Liver (tissue), 9 donors: ENCODE data around the gene COL9A1. TPM values are rescaled to one million over a fixed set of nuclear protein-coding genes. Genes with fewer than 3 reads are reported as not detected.

Experiments used
- DNase-seq: peaks from one replicate; pipeline ENCODE4 v3.0.0-alpha.2; 2017; ENCODE audit warnings: low spot score
- H3K27ac ChIP-seq, 2 donors: one replicate each; pipeline ENCODE4 v1.7.0; 2013; ENCODE audit warnings: inconsistent platforms in 2 of 2, low read length in 2 of 2, control low read depth in 1 of 2, low read depth in 1 of 2, mild to moderate bottlenecking in 1 of 2
- H3K27me3 ChIP-seq, 4 donors: one replicate each; pipeline versions ENCODE4 v1.6.1 to v1.7.0; 2013; ENCODE audit warnings: low read length in 3 of 4, inconsistent platforms in 1 of 4, mild to moderate bottlenecking in 1 of 4, moderate library complexity in 1 of 4; ENCODE audit not compliant: control insufficient read depth in 4 of 4, insufficient read depth in 4 of 4
- H3K36me3 ChIP-seq, 4 donors: one replicate each; pipeline versions ENCODE4 v1.6.1 to v1.7.0; 2013; ENCODE audit warnings: low read length in 3 of 4, mild to moderate bottlenecking in 3 of 4, low read depth in 1 of 4, moderate library complexity in 1 of 4; ENCODE audit not compliant: control insufficient read depth in 4 of 4, insufficient read depth in 3 of 4
- H3K4me1 ChIP-seq, 4 donors: one replicate each; pipeline versions ENCODE4 v1.6.1 to v1.7.0; 2013; ENCODE audit warnings: low read length in 3 of 4, mild to moderate bottlenecking in 3 of 4, moderate library complexity in 1 of 4; ENCODE audit not compliant: control insufficient read depth in 4 of 4, insufficient read depth in 4 of 4
- H3K4me3 ChIP-seq, 3 donors: one replicate each; pipeline versions ENCODE4 v1.6.1 to v1.7.0; 2013; ENCODE audit warnings: low read length in 3 of 3, control low read depth in 1 of 3, low read depth in 1 of 3, mild to moderate bottlenecking in 1 of 3
- H3K9ac ChIP-seq, 2 donors: one replicate each; pipeline ENCODE4 v1.7.0; 2013; ENCODE audit warnings: low read length in 2 of 2, mild to moderate bottlenecking in 2 of 2, moderate library complexity in 2 of 2, control low read depth in 1 of 2, low read depth in 1 of 2
- H3K9me3 ChIP-seq, 4 donors: one replicate each; pipeline versions ENCODE4 v1.6.1 to v1.7.0; 2013; ENCODE audit warnings: low read length in 3 of 4; ENCODE audit not compliant: control insufficient read depth in 4 of 4
- ATF3 ChIP-seq: IDR thresholded peaks from 2 replicates; pipeline ENCODE4 v1.6.1; 2016; ENCODE audit warnings: antibody characterized with exemption
- CTCF ChIP-seq: fragments of 150-350 bp; IDR thresholded peaks from 2 replicates; pipeline ENCODE4 v1.5.1; 2017; ENCODE audit warnings: improper control_type of control experiment, low read depth, low read length; ENCODE audit not compliant: missing input control
- EGR1 ChIP-seq, 2 donors: IDR thresholded peaks; 2 replicates each; pipeline ENCODE4 v1.6.1; 2016 to 2018; ENCODE audit warnings: antibody characterized with exemption in 2 of 2, low read depth in 2 of 2
- FOXA1 ChIP-seq: IDR thresholded peaks from 2 replicates; pipeline ENCODE4 v1.6.1; 2016; ENCODE audit warnings: antibody characterized with exemption
- FOXA2 ChIP-seq: IDR thresholded peaks from 2 replicates; pipeline ENCODE4 v1.6.1; 2016; ENCODE audit warnings: antibody characterized with exemption
- GABPA ChIP-seq, 2 donors: IDR thresholded peaks in 1 of 2; conservative IDR thresholded peaks in 1 of 2; 2 replicates each; pipeline ENCODE4 v1.6.1; 2016; ENCODE audit warnings: antibody characterized with exemption in 2 of 2, mild to moderate bottlenecking in 1 of 2, moderate library complexity in 1 of 2
- HNF4G ChIP-seq: IDR thresholded peaks from 2 replicates; pipeline ENCODE4 v1.6.1; 2016; ENCODE audit warnings: antibody characterized with exemption
- JUND ChIP-seq, 2 donors: IDR thresholded peaks; 2 replicates each; pipeline ENCODE4 v1.6.1; 2016; ENCODE audit warnings: antibody characterized with exemption in 2 of 2
- MAX ChIP-seq: IDR thresholded peaks from 2 replicates; pipeline ENCODE4 v1.6.1; 2016; ENCODE audit warnings: antibody characterized with exemption
- NR2F2 ChIP-seq: IDR thresholded peaks from 2 replicates; pipeline ENCODE4 v1.6.1; 2016; ENCODE audit warnings: antibody characterized with exemption
- RAD21 ChIP-seq, 2 donors: IDR thresholded peaks; 2 replicates each; pipeline ENCODE4 v1.6.1; 2016; ENCODE audit warnings: antibody characterized with exemption in 2 of 2, mild to moderate bottlenecking in 2 of 2
- REST ChIP-seq: IDR thresholded peaks from 2 replicates; pipeline ENCODE4 v1.6.1; 2016; ENCODE audit warnings: antibody characterized with exemption, mild to moderate bottlenecking
- RXRA ChIP-seq, 2 donors: IDR thresholded peaks; 2 replicates each; pipeline ENCODE4 v1.6.1; 2017 to 2018; ENCODE audit warnings: antibody characterized with exemption in 2 of 2, mild to moderate bottlenecking in 1 of 2
- SP1 ChIP-seq: IDR thresholded peaks from 2 replicates; pipeline ENCODE4 v1.6.1; 2018; ENCODE audit warnings: antibody characterized with exemption, mild to moderate bottlenecking
- TAF1 ChIP-seq: conservative IDR thresholded peaks from 2 replicates; pipeline ENCODE4 v1.6.1; 2016; ENCODE audit warnings: antibody characterized with exemption, mild to moderate bottlenecking
- YY1 ChIP-seq: IDR thresholded peaks from 2 replicates; pipeline ENCODE4 v1.6.1; 2016; ENCODE audit warnings: antibody characterized with exemption, mild to moderate bottlenecking
- ZBTB33 ChIP-seq: IDR thresholded peaks from 2 replicates; pipeline ENCODE4 v1.6.1; 2016; ENCODE audit warnings: antibody characterized with exemption
- WGBS: extraction: QIAGEN DNeasy Blood & Tissue Kit; methylation state at CpG from one replicate; pipeline ENCODE4 v1.1.7; 2013; 5-methylcytosine and 5-hydroxymethylcytosine counted together
- polyA plus RNA-seq, 2 donors: library from polyadenylated mRNA; stranded (reverse) in 1 of 2; unstranded in 1 of 2; fragments of 200-250 nt in 1 of 2; fragments of >200 nt in 1 of 2; fragmentation: Nextera tagmentation in 1 of 2; extraction: Ambion mirVana in 1 of 2; gene quantifications; one replicate each; pipeline versions ENCODE4 v1.2.1 to v1.2.3, GENCODE V29; 2013 to 2015
- total RNA-seq, 2 donors: library from RNA; depleted of rRNA; stranded (reverse); fragments of >200 nt; gene quantifications; one replicate each; pipeline ENCODE4 v1.2.3, GENCODE V29; 2014
- donor health status: healthy.
- donor health status: healthy.
- donor health status: healthy.
- donor health status: healthy.
- donor health status: healthy.

COL9A1 gene
- total and polyA plus RNA-seq, 4 donors, result 0.01 to 1.4 TPM; not detected in 2

- DNase-seq, result no peak
- no peaks in the 10 kb centered on the region for H3K9me3 ChIP-seq
- 4% methylated on average over 39 of the region's 39 CpGs for WGBS
- no peak overlapping the region for H3K9ac ChIP-seq
- H3K4me3 ChIP-seq, result no peak overlapping the region
- H3K36me3 ChIP-seq, result no peaks in the 10 kb centered on the region
- TF ChIP-seq ZBTB33 (no peak), ATF3 (no peak), HNF4G (no peak), FOXA1 (no peak), MAX (no peak), GABPA (IDR thresholded peaks at IDR 0.05 in 1 of 2, conservative IDR thresholded peaks at IDR 0.05 in 1 of 2) (no peak), RAD21 (IDR thresholded peaks at IDR 0.05) (no peak), SP1 (no peak), TAF1 (no peak), RXRA (IDR thresholded peaks at IDR 0.05) (no peak), YY1 (no peak), FOXA2 (no peak), JUND (IDR thresholded peaks at IDR 0.05) (no peak), CTCF (no peak), REST (no peak)
- peaks cover 0 to 11% (median 5%) of the 10 kb centered on the region in 4 donors for H3K4me1 ChIP-seq
- peaks cover 0 to 29% (median 7%) of the 10 kb centered on the region in 4 donors for H3K27me3 ChIP-seq
- no peak overlapping the region for H3K27ac ChIP-seq
These were observed 20.5 kb downstream of the COL9A1 start for GRCh38 chr6:70282312-70282918.

- 37% methylated on average over 8 of the region's 8 CpGs for WGBS
These were observed 21.0 kb downstream of the COL9A1 start for GRCh38 chr6:70281923-70282311.

More at GRCh38 chr6:70281923-70282311, 21.0 kb downstream of the COL9A1 start:
- Histone ChIP-seq H3K27me3 (peaks cover 0 to 29% (median 7%) of the 10 kb centered on the region in 4 donors), H3K9ac (no peak overlapping the region), H3K4me3 (no peak overlapping the region), H3K9me3 (no peaks in the 10 kb centered on the region), H3K27ac (no peak overlapping the region), H3K4me1 (peaks cover 0 to 11% (median 5%) of the 10 kb centered on the region in 4 donors), H3K36me3 (no peaks in the 10 kb centered on the region)
- no peak for TF ChIP-seq GABPA (IDR thresholded peaks at IDR 0.05 in 1 of 2, conservative IDR thresholded peaks at IDR 0.05 in 1 of 2)
- TF ChIP-seq EGR1 (IDR thresholded peaks at IDR 0.05; ENCODE audit: low read depth in 2 of 2), result no peak
- no peak for TF ChIP-seq SP1
- TF ChIP-seq MAX, result no peak
- TF ChIP-seq RXRA (IDR thresholded peaks at IDR 0.05), result no peak
- no peak for TF ChIP-seq HNF4G
- no peak for TF ChIP-seq YY1
- TF ChIP-seq ZBTB33, result no peak
- TF ChIP-seq TAF1, result no peak
- TF ChIP-seq RAD21 (IDR thresholded peaks at IDR 0.05), result no peak
- no peak for TF ChIP-seq ATF3
- TF ChIP-seq FOXA2, result no peak
- no peak for TF ChIP-seq NR2F2
- TF ChIP-seq FOXA1, result no peak
- DNase-seq, result no peak
